NCI-H1417 treated with DMSO at 0.1 percent for 48 hours (cell line): Measurements from ENCODE around the gene LRP1B.
"Not testable (repeated sequence)": the region's sequence is repeated elsewhere in the genome, so short reads cannot be mapped to it uniquely, and the experiment has no call there.

Source experiments
- DNase-seq: peaks from one replicate; lab custom pipeline; 2025; lab: John Stamatoyannopoulos, UW

LRP1B gene

GRCh38 chr2:140698636-140699035 is 1432.2 kb downstream of the LRP1B start:
- no peak for DNase-seq

DNA sequence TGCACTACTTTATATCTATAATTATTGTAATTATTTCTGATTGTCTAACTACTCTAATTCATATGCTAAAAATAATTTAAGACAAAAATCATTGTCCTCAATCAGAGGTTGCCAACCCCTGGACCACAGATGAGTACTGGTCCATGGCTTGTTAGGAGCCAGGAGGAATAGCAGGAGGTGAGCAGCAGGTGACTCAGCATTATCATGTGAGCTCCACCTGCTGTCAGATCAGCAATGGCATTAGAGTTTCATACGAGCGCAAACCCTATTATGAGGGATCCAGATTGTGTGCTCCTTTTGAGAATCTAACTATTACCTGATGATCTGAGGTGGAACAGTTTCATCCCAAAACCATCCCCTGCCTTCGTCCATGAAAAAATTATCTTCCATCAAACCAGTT is 1434.4 kb downstream of the LRP1B start:
- DNase-seq = no peak

- DNase-seq = no peak
Observed at GRCh38 chr2:140695155-140695554, 1435.7 kb downstream of the LRP1B start.

- DNase-seq = no peak
Observed at GRCh38 chr2:140687825-140688224, 1443.0 kb downstream of the LRP1B start.

DNA sequence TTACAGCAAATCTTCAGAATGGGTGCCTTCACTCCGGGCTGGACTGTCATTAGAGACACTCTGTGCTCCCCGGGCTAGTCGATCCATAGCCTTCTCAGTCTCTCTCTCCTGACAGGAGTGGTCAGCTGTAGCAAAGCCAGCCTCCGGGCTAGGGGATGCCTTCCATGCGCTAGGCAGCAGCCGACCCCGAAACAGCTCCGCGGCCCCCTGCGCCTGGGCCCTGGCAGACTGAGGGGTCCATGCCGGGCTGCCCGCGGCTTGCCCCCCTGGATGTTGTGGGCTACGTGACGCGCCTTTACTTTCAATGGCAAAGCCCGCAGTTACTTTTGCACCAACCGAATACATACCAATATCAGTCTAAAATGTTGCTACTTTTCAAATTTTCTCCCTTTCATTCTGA is 1447.2 kb downstream of the LRP1B start:
- no peak for DNase-seq

GRCh38 chr2:140680862-140681261 is 1450.0 kb downstream of the LRP1B start:
- no peak for DNase-seq

- no peak for DNase-seq
Observed at GRCh38 chr2:140679752-140680151, 1451.1 kb downstream of the LRP1B start.

DNA sequence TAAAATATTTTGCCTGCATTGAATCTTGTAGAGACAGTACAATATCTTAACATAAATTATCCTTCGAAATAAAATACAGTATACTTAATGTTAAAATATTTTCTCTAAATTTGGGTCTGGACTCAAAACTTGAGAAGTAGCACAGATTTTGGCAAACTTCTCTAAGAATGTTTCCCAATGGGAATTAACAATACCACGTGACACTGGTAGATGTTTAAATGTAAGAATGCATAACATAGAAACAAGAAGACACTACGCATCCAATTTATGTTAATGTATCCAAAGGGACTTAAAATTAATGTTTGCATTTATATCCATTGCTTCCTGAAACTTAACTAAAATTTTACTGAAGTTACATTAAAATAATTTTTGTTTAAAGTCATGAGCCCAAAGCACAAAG is 1460.9 kb downstream of the LRP1B start:
- no peak for DNase-seq

GRCh38 chr2:140667203-140667602 is 1463.6 kb downstream of the LRP1B start:
- DNase-seq = no peak

DNA sequence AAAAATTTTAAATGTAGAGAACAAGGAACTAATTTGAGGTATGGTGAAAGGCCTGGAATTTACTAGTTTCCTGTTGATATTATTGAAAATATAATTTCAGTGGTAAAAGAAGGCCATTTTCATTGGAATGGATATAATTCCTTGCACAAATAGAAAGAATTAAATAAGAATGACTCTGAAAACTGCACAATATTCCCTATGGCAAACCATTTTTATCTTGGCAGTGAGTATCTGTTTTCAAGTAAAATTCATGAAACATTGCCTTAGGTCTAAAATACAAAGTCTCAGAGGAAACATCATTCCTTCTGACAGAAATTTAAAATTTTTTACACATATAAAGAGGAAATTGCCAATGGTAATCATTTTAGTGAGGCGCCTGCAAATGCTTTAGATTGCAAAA is 1468.3 kb downstream of the LRP1B start:
- no peak for DNase-seq

GRCh38 chr2:140658760-140659692 is 1471.8 kb downstream of the LRP1B start:
- peak; percentile 68 for DNase-seq

- no peak for DNase-seq
Observed at GRCh38 chr2:140657657-140658056, 1473.2 kb downstream of the LRP1B start.

DNA sequence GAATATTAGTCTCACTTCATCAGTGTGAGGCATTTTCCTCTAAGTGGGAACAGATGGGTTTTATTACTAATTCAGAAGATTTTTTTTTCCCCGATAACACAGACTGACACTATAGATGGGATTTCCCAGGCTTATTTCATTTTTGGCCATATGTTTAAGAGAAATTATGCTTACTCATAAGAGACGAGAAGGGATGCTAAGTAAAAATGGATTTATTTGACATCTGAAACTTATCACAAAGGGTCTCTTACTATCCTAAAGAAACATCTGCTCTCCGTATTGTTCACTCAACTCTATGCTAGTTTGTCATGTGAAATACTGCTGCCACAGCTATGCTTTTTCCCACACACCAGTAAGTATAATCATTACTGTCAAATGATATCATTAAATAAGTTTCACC is 1476.3 kb downstream of the LRP1B start:
- no peak for DNase-seq

GRCh38 chr2:140650825-140651224 is 1480.0 kb downstream of the LRP1B start:
- no peak for DNase-seq

GRCh38 chr2:140650134-140650533 is 1480.7 kb downstream of the LRP1B start:
- DNase-seq = not testable (repeated sequence)

DNA sequence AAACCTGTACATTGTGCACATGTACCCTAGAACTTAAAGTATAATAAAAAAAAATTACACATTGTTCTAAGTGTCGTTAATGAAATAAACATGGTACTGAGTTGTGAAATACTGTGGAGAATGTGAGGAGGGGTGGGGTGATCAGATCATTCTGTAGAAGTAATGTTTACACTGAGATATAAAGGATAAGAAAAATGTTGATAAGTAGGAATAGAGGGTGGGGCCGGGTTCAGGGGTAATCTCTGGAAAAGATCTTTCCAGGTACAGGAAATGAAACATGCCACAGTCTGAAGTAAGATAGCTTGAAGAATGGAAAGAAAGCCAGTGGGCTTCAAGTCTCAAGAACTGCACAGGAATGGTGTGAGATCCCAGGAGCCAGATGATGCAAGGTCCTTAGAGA is 1482.4 kb downstream of the LRP1B start:
- no peak for DNase-seq

DNA sequence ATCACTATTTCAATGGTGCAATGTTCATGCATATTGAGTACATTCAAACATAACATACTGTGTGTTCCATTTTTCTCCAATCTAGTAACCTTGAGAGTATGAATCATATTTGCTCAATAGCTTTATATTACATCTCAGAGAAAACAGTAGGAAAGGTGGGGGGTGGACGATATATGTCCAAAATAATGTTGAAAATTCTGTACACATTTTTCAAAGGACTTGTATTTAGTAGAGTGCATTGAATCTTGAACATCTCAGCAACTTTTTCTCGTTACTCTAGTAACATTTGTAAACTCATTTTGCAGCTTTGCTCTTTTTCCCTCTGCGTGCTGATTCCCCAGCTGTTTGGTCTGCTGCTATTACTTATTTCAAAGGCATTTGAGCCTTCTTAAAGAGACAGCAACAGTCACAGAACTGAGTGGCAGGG is 1487.0 kb downstream of the LRP1B start:
- no peak for DNase-seq

DNA sequence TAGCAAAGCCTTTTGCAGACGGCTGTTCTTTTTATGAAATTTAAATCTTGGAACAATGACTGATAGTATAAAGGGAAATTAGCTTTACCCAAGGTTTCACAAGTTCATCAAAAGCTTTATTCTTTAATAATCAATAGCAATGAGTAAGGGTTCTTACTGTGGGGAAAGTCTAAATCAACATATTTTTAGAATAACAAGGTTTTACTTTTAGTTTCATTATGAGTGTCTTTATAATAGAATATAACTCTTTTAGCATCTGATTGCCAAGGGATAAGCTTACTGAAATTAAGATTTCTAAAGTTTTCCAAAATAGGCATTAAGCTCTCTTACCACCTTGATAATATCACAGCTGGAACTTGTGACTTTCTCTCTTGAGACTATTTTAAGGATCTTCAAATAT is 1489.7 kb downstream of the LRP1B start:
- no peak for DNase-seq

DNA sequence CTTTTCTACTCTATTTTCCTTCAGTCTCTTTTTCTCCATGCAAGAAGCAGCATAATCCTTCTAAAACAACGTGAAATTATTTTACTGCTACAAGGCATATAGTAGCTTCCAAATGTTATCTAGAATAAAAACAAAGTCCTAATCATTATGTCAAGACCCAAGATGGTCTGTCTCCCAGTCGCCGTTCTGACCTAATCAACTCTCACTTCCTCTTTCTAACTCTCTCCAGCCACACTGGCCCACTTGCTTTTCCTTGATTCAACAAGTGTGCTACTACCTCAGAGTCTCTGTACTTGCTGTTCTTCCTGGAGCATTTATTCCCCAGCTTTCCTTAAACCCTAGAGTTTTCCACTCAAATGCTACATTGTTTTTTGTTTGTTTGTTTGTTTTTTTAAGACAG is 1491.2 kb downstream of the LRP1B start:
- no peak for DNase-seq

GRCh38 chr2:140630557-140630956 is 1500.3 kb downstream of the LRP1B start:
- no peak for DNase-seq

DNA sequence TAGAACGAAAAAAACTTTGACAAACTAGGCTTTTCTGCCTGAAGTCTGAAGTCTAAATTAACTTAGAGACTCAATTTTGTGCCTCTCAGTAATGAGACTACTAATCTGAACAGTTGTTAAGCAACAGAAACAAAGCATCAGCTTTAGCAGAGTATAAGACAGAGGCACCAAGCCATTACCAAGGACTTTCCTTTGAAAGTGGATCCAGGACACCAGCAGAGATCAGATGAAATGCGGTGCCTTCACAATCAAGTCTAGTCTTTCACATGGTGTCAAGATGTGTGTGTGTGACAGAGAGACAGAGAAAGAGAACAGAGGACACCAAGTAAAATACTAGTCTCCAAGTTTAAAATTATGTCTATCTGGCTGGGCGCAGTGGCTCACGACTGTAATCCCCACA is 1502.9 kb downstream of the LRP1B start:
- DNase-seq = no peak

DNA sequence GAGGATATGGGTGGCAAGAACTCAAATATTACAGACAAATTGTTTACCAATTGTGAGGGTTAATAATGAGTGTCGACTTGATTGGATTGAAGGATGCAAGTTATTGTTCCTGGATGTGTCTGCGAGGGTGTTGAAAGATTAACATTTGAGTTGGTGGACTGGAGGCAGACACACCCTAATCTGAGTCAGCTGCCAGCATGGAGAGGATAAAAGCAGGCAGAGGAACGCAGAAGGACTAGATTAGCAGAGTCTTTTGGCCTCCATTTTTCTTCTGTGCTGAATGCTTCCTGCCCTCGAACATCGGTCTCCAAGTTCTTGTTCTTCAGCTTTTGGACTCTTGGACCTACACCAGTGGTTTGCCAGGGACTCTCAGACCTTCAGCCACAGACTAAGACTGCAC is 1503.7 kb downstream of the LRP1B start:
- no peak for DNase-seq

DNA sequence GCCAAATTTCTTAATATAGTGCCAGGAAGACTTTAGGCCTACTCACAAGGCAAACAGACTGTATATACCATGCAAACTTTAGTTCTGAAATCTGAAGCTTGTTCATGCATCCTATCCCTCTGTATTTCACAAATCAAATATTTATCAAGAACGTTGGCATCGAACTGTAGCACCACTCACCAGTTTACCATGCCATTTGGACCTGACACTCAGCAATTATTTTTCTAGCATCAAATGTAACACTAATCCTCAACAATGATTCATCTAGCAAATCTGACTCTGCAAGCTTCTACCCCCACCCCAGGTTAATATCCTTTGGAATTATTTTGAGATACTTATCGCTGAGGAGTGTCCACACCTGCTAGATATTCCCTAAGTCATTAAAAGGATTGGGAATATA is 1506.6 kb downstream of the LRP1B start:
- no peak for DNase-seq
